Adipocyte (in vitro differentiated cells): ENCODE data around the gene TRIP6.
"Not testable (repeated sequence)": the region's sequence is repeated elsewhere in the genome, so short reads cannot be mapped to it uniquely, and the experiment has no call there.

ENCODE experiments used
- DNase-seq: peaks from one replicate; pipeline ENCODE4 v3.0.0-alpha.2; 2015; ENCODE audit warnings: low read depth
- H3K27me3 ChIP-seq: replicated peaks from 2 replicates; pipeline ENCODE4 v1.7.0; 2013; ENCODE audit warnings: mild to moderate bottlenecking, low read length, moderate library complexity; ENCODE audit not compliant: control insufficient read depth, insufficient read depth
- H3K36me3 ChIP-seq: 2 replicates; pipeline ENCODE4 v1.7.0; 2013; ENCODE audit warnings: low read length, mild to moderate bottlenecking, moderate library complexity; ENCODE audit not compliant: control insufficient read depth, insufficient read depth, severe bottlenecking
- H3K4me1 ChIP-seq: 2 replicates; pipeline ENCODE4 v1.7.0; 2013; ENCODE audit warnings: mild to moderate bottlenecking, low read length, moderate library complexity; ENCODE audit not compliant: control insufficient read depth, insufficient read depth
- H3K4me3 ChIP-seq: 2 replicates; pipeline ENCODE4 v1.7.0; 2013; ENCODE audit warnings: mild to moderate bottlenecking, low read length, moderate library complexity
- H3K9ac ChIP-seq: 2 replicates; pipeline ENCODE4 v1.7.0; 2013; ENCODE audit warnings: mild to moderate bottlenecking, low read length, moderate library complexity
- H3K9me3 ChIP-seq: 2 replicates; pipeline ENCODE4 v1.7.0; 2013; ENCODE audit warnings: mild to moderate bottlenecking, low read length, moderate library complexity; ENCODE audit not compliant: control insufficient read depth

TRIP6 gene

DNA sequence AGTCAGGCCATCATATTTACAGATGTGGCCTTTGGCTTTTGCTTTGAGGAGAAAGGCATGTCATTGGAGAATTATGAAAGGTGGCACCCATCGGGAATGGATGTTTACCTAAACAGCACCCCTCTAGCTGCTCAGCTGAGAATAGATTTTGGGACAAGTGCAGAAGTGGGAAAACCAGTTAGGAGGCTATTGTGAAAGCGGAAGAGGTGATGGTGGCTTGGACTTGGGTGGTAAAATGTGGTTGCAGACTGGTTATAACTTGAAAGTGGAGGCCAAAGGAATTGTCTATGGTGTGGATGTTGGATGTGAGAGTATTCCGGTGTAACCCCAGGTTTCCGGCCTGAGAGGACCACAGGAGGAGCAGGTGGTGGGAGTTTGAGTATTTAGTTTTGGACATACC lies 19.8 kb upstream of the TRIP6 start:
- no peak for DNase-seq
- Histone ChIP-seq H3K36me3 (no peaks in the 10 kb centered on the region), H3K9me3 (no peaks in the 10 kb centered on the region), H3K9ac (no peak overlapping the region), H3K4me1 (peaks cover 2% of the 10 kb centered on the region), H3K4me3 (no peak overlapping the region), H3K27me3 (no peaks in the 10 kb centered on the region)

DNA sequence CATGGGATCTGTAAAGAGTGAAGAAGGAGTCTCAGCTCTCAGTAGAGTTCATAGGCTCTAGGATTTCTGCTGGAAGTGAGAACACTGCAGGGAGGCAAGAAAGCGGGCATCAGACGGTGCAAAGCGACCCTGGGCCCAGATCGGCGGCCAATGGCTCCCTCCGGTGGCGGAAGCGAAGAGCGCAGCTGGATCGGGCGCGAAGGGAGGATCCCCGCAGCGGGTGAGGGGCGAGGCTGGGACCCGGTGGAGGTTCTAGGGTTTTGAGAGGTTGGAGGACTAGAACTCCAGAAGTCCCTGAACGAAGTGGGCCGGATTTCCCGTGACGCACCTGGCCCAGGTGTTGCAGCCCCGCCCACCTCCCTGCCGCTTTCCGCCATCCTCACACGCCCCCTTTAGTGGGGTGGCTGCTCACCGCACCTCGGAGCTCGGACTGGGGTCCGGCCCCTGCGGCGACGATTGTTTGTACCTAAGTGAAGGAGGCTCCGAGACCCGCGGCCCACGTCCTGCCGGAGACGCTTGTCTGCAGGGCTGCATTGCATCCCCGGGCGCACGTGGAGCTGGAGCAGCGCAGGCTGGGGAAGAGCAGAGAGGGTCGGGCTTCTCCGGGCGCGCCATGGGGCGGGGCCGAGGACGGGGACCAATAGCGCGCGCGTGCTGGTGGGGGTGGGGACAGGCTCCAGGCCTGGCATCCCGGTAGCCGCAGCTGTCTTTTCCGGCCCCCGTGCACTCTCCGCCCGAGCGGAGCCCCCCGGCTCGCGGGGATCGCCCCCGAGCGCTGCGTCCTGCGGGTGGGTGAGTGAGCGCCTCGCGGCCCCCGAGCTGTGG lies 14.9 kb upstream of the TRIP6 start, which contains the start of gene SLC12A9:
Gene SLC12A9, plus strand, starts transcription at position 666 of the 825 bp plus-strand sequence. CDS start 1,485 bp downstream, outside the sequence.
- Histone ChIP-seq H3K9me3 (no peaks in the 10 kb centered on the region), H3K4me1 (peaks cover 8% of the 10 kb centered on the region), H3K27me3 (no peaks in the 10 kb centered on the region), H3K36me3 (no peaks in the 10 kb centered on the region), H3K4me3 (peak within 1 kb of the TSS; percentile 88), H3K9ac (peak within 1 kb of the TSS; percentile 88)
- peak; percentile 96 for DNase-seq

DNA sequence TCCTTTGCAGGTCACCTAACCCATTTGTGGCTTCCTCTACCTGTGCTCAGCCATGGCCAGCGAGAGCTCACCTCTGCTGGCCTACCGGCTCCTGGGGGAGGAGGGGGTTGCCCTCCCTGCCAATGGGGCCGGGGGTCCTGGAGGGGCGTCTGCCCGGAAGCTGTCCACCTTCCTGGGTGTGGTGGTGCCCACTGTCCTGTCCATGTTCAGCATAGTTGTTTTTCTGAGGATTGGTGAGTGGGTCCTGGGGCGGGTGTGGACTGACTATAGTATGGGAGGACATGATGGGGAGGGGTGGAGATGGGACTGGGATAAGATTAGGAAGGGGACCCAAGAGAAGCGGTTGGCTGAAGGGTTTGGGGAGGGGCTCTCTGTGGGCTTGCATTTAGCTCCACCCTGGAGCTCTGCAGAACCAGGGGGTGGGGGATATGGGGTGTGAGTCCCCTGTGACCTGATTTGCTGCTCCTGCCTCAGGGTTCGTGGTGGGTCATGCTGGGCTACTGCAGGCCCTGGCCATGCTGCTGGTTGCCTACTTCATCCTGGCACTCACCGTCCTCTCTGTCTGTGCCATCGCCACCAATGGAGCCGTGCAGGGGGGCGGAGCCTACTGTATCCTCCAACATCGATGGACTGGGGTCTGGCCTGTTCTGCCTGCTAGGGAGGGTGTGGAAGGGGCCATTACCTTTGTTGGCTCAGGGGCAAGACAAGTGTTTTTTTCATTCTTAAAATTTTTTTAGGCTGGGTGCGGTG lies 12.9 kb upstream of the TRIP6 start:
- Histone ChIP-seq H3K27me3 (no peaks in the 10 kb centered on the region), H3K9me3 (no peaks in the 10 kb centered on the region), H3K36me3 (no peaks in the 10 kb centered on the region), H3K9ac (no peak overlapping the region), H3K4me1 (peaks cover 8% of the 10 kb centered on the region), H3K4me3 (no peak overlapping the region)
- DNase-seq, result no peak

DNA sequence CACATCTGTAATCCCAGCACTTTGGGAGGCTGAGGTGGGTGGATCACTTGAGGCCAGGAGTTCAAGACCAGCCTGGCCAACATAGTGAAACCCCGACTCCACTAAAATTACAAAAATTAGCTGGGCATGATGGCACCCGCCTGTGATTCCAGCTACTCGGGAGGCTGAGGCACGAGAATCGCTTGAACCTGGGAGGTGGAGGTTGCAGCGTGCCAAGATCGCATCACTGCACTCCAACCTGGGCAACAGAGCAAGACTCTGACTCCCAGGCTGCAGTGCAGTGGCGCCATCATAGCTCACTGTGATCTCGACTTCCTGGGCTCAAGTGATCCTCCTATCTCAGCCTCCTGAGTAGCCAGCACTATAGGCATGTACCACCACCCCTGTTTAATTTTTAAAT lies 12.3 kb upstream of the TRIP6 start:
- not testable (repeated sequence) for H3K27me3 ChIP-seq, H3K4me1 ChIP-seq, DNase-seq, H3K9me3 ChIP-seq, H3K4me3 ChIP-seq, H3K36me3 ChIP-seq, H3K9ac ChIP-seq

- Histone ChIP-seq H3K36me3 (no peaks in the 10 kb centered on the region), H3K4me3 (no peak overlapping the region), H3K9me3 (no peaks in the 10 kb centered on the region), H3K27me3 (no peaks in the 10 kb centered on the region), H3K9ac (no peak overlapping the region), H3K4me1 (peaks cover 8% of the 10 kb centered on the region)
- no peak for DNase-seq
These were observed 11.7 kb upstream of the TRIP6 start for GRCh38 chr7:100855515-100855914.

GRCh38 chr7:100856871-100857282 lies 10.3 kb upstream of the TRIP6 start:
- Histone ChIP-seq H3K9me3 (no peaks in the 10 kb centered on the region), H3K36me3 (peaks cover 10% of the 10 kb centered on the region), H3K27me3 (no peaks in the 10 kb centered on the region), H3K9ac (no peak overlapping the region), H3K4me3 (no peak overlapping the region), H3K4me1 (peaks cover 8% of the 10 kb centered on the region)
- no peak for DNase-seq

GRCh38 chr7:100859856-100860255 lies 7.3 kb upstream of the TRIP6 start:
- H3K36me3 ChIP-seq, result peaks cover 13% of the 10 kb centered on the region
- H3K4me1 ChIP-seq, result peaks cover 7% of the 10 kb centered on the region
- no peak overlapping the region for H3K9ac ChIP-seq
- DNase-seq, result no peak
- no peak overlapping the region for H3K4me3 ChIP-seq
- no peaks in the 10 kb centered on the region for H3K27me3 ChIP-seq
- H3K9me3 ChIP-seq, result no peaks in the 10 kb centered on the region

GRCh38 chr7:100860702-100861615 lies 6.2 kb upstream of the TRIP6 start:
- Histone ChIP-seq H3K36me3 (peaks cover 13% of the 10 kb centered on the region), H3K4me3 (no peak overlapping the region), H3K9me3 (no peaks in the 10 kb centered on the region), H3K4me1 (peaks cover 7% of the 10 kb centered on the region), H3K9ac (no peak overlapping the region), H3K27me3 (no peaks in the 10 kb centered on the region)
- DNase-seq, result no peak

GRCh38 chr7:100861616-100861985 lies 5.6 kb upstream of the TRIP6 start:
- H3K27me3 ChIP-seq, result no peaks in the 10 kb centered on the region

DNA sequence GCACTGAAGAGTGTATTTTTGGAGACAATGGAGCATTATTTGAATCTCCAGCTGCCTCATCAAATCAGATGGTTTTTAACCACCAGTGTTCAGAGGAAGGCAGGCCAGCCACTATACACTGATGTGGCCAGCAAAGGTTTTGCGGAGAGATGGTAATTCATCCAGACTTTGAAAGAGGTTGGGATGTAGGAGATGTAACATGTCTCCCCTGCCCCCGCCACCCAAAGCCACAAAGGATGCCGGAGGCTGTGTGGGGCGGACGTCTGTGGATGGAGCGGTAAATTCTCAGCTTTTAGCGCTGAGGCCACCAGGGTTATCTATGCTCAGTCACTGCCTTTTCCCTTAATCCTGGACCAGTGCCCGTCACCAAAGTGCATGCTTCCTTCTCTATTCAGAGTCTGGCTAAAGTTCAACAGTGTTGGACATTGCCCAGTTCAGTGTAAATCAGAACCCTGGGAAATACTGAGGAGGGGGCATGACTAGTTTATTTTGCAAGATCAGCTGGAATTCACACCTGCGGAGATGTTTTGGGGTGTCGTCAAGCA lies 3.7 kb upstream of the TRIP6 start:
- peaks cover 13% of the 10 kb centered on the region for H3K36me3 ChIP-seq
- peaks cover 15% of the 10 kb centered on the region for H3K4me1 ChIP-seq
- no peaks in the 10 kb centered on the region for H3K27me3 ChIP-seq
- no peak overlapping the region for H3K9ac ChIP-seq
- no peaks in the 10 kb centered on the region for H3K9me3 ChIP-seq
- DNase-seq, result no peak
- no peak overlapping the region for H3K4me3 ChIP-seq

More at GRCh38 chr7:100861616-100861985, 5.6 kb upstream of the TRIP6 start:
- H3K4me3 ChIP-seq, result no peak overlapping the region
- no peak for DNase-seq
- H3K4me1 ChIP-seq, result peaks cover 11% of the 10 kb centered on the region
- no peaks in the 10 kb centered on the region for H3K9me3 ChIP-seq
- H3K9ac ChIP-seq, result no peak overlapping the region
- peaks cover 13% of the 10 kb centered on the region for H3K36me3 ChIP-seq
